GM21360 (cell line): ENCODE measurements around the gene MGA.
"Not testable (repeated sequence)": the region's sequence is repeated elsewhere in the genome, so short reads cannot be mapped to it uniquely, and the experiment has no call there.

Source experiments
- ATAC-seq: cut with Tn5 transposase; IDR thresholded peaks from one replicate; pipeline ENCODE4 v1.9.1; 2021; ENCODE audit warnings: mild to moderate bottlenecking, moderate library complexity; ENCODE audit not compliant: unreplicated experiment

Gene MGA

DNA sequence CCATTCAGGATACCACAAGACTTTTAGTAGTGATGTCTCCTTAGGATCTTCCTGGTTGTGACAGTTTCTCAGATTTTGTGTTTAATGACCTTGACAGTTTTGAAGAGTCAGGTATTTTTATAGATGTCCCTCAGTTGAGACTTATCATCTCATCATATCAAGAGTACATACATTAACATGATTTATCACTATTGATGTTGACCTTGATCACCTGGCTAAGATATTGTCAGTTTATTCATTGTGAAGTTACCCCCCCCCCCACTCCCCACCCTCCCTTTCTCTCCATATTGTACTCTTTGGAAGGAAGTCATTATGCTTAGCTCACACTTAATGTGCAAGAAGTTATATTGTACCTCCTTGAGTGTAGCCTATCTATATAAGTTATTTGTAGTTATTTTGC is 42.9 kb downstream of the MGA start:
- ATAC-seq, result no peak

DNA sequence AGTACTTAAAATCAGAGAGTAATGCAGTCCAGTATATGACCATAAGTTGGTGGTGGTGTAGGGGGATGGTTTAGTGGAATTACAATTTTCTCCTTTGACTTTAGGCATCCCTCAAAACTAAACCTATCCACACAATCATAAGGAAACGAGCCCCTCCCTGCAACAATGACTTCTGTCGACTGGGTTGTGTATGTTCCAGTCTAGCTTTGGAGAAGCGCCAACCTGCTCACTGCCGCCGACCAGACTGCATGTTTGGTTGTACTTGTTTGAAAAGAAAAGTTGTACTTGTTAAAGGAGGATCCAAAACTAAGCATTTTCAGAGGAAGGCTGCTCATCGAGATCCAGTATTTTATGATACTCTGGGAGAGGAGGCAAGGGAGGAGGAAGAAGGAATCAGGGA is 52.8 kb downstream of the MGA start:
- no peak for ATAC-seq

DNA sequence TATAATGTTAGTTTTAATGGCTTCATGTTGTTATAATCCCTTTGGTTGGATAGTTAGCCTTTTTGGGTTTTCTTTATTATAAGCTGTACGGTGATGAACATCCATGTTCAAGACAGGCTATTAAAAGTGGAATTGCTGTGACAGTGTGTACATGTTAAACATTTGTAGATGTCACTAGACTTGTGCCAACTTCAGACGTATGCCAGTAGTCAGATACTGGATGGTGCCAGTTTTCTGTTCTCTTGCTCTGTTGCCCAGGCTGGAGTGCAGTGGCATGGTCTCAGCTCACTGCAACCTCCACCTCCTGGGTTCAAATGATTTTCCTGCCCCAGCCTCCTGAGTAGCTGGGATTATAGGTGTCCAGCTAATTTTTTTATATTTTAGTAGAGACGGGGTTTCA is 54.1 kb downstream of the MGA start:
- no peak for ATAC-seq

DNA sequence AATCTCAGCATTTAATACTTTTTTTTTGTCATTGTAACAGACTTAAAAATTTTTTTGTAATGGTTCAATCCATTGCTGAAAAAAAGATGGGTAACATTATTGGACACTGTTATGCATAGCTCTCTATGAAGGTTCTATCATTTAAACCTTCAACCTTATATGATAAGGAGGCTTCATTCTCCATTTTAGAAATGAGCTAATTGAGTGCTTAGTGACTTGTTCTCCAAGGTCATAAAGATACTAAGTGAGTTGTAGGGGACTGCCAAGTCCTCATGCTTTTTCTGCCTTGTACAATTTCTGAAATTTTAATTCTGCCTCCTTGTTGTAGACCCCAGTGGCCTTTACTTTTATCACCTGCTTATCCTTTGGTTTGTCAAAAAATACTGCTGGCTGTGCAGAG is 56.7 kb downstream of the MGA start:
- ATAC-seq, result no peak

DNA sequence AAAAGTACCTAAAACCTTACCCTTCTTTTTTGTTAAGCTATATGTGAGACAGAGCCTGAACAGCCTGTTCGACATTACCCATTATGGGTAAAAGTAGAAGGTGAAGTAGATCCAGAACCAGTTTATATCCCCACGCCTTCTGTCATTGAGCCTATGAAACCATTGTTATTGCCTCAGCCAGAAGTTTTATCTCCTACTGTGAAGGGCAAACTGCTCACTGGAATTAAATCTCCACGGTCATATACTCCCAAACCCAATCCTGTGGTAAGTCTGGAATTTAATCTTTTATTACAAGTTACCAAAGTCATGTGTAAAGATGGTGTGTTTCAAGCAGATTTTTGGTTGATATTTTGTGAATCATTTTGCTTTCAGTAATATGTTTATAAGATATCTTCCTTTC is 66.9 kb downstream of the MGA start:
- no peak for ATAC-seq

DNA sequence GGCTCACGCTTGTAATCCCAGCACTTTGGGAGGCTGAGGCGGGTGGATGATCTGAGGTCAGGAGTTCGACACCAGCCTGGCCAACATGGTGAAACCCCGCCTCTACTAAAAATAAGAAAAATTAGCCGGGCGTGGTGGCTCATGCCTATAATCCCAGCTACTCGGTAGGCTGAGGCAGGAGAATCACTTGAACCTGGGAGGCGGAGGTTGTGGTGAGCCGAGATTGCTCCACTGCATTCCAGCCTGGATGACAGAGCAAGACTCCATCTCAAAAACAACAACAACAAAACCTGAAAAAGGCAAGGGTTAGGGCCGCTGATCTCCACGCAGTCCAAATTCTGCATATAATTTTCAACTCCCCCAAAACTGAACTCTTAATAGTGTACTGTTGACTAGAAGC is 67.9 kb downstream of the MGA start:
- not testable (repeated sequence) for ATAC-seq

DNA sequence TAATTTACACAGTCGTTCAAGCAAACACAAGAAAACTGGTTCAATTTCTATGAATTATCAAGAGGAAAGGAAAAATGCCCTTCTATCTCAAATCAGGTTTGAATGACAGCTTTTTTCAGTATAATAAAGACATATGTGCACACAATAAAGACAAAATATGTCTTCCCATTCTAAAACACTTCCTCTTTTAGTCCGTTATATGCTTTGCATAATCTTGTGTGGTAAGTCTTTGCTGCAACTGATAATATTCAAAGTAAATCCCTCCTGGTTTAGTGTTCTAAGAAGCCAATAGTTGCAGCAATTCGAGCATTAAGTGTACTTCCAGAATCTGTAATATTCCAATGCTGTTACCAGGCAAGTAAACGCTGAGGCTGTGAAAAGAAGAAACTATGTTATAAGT is 70.3 kb downstream of the MGA start:
- no peak for ATAC-seq

DNA sequence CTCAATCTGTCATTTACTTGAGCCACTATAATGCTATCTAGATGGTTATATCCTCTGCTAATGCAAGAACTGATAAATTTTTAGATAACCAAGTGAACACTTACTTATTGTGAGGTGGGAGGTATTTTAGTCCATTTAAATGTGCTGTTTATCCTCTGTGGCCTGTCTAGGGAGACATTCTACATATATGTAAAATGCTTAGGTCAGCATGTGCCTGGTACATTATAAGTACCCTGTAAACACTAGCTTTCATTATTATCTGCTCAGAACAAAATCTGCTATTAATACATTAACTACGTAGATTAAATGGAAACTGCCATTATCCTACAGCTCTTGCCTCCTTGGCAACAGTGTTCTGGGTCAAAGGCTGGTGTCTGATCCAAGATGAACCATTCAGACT is 72.3 kb downstream of the MGA start:
- no peak for ATAC-seq

DNA sequence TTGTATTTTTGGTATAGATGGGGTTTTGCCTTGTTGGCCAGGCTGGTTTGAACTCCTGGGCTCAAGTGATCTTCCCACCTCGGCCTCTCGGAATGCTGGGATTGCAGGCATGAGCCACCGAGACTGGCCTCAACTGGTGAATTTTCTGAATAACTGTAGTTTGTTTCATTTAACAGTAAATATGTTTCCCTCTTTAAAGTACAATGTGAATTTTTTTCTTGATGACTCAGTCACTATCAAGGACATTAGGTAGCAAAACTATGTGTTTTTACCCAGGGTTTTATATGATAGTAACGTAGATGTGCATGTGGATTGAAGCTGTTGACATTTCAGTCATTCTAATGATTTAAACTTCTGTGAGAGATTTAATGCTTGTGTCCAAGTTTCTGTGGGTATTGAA is 73.9 kb downstream of the MGA start:
- ATAC-seq, result no peak

DNA sequence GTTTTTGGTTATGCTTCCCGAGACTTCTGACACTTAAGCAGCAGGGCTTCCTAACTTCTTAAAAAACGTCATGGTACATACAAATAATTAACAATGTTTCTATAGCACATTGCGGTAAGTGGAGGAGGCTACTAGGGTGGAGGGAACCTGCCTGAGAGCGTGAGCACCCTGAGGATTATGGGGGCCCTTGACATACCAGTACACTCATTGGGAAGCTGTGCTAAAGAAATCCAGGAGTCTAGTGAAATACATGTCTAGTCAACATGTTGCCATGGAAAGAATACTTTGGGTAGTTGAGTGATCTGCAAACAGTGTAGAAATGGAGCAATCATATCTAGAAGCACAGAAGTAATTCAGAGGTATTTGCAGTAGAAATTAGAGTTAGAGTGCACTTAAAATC is 74.8 kb downstream of the MGA start:
- ATAC-seq, result no peak

DNA sequence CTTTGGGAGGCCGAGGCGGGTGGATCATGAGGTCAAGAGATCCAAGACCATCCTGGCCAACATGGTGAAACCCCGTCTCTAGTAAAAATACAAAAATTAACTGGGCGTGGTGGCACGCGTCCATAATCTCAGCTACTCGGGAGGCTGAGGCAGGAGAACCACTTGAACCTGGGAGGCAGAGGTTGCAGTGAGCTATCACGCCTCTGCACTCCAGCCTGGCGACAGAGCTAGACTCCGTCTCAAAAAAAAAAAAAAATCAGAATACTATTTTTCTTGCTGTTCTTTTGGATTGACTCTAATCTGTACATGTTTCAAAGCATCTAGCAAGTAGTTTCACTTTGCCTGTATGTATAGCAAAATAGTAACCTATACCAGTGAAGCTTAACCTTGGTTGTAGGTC is 75.3 kb downstream of the MGA start:
- ATAC-seq, result not testable (repeated sequence)

DNA sequence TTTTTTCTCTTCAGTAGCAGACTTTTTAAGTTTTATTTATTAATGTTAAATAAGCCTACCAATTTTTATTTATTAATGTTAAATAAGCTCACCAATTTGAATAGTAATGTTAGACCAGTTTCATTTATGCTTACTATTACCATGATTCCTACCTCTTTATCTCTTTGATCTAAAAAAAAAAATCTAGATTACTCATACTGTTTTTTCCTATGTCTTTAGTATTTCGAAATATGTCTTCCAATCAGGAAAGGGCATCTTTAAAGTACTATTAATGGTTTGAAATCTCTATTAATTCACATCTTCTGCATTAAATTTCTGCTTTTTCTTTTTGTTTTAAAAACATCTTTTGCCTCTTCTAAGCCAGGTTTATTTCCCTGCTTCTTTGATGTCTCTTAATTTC is 86.6 kb downstream of the MGA start:
- ATAC-seq, result no peak

DNA sequence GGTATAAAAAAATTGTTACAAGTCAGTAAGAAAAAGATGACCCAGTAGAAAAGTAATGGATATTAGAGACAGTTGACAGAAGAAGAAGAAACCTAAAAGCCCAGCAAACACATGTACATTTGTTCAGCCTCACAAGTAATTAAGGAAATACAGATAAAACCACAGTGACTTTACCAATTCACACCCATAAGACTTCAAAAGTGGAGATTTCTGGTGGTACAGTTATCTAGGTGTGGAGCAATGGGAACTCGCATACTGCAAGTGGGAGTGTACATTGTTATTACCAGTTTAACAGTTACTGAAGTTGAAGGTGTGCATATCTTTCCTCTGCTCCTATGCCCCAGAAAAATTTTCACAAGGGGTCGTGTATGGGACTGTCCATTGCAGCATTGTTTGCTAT is 96.0 kb downstream of the MGA start:
- ATAC-seq, result no peak

DNA sequence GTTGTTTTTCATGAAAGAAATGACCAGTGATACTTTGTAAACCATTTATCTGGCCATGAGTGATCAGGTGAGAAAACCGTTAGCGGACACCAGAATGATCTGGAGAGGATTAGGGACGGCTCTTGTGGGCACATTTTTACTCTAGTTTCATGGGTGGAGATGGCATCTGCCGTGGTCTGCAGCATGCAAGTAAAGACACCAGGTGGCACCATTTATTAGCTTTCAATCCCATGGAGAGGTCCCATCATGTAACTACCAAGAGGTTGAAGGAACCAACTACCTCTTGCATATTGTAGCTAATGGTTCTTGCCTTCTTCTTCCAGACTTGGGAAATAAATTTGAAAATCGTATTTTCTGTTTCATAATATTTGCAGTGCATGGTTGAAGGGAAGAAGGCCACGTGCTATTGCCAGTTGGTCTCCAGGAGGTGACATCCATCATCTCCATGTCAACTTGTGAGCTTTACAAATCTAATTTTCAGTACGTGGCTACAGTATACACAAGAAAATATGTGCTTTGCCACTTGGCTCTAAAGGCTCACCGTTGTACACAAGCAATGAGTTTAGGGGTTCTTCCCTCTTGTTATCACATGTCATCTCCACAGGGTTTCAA is 112.6 kb downstream of the MGA start:
- ATAC-seq, result no peak

DNA sequence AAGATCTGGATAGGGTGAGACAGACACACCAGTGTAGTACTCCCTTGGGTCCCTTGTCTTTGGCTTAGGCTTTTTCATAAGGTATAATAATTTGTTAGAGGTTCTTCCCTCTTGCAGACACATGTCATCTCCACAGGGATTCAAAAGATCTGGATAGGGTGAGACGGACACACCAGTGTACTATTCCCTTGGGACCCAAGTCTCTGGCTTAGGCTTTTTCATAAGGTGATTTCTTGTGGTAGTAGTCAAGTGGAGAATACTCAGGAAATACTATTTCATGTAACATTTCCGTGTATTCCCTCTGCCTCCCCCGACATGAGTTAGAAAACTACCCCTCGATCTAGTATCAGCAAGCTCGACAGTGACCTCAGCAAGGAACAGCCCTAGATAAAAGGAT is 113.1 kb downstream of the MGA start:
- ATAC-seq, result no peak

DNA sequence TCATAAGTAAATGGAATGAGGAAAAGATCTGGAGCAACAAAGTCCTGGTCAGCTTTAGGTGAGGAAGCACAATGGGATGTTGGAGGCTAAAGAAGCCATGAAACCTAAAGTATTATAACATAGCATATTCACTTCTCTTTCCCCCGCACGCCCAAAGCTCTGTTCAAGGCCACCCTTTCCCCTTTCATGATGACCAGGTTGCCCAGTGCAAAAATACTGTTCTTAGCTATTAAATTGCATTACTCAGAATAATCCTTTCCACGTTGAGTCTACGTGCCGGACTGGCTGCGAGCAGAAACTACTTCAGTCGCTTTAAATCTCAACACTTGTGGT is 113.5 kb downstream of the MGA start:
- no peak for ATAC-seq

DNA sequence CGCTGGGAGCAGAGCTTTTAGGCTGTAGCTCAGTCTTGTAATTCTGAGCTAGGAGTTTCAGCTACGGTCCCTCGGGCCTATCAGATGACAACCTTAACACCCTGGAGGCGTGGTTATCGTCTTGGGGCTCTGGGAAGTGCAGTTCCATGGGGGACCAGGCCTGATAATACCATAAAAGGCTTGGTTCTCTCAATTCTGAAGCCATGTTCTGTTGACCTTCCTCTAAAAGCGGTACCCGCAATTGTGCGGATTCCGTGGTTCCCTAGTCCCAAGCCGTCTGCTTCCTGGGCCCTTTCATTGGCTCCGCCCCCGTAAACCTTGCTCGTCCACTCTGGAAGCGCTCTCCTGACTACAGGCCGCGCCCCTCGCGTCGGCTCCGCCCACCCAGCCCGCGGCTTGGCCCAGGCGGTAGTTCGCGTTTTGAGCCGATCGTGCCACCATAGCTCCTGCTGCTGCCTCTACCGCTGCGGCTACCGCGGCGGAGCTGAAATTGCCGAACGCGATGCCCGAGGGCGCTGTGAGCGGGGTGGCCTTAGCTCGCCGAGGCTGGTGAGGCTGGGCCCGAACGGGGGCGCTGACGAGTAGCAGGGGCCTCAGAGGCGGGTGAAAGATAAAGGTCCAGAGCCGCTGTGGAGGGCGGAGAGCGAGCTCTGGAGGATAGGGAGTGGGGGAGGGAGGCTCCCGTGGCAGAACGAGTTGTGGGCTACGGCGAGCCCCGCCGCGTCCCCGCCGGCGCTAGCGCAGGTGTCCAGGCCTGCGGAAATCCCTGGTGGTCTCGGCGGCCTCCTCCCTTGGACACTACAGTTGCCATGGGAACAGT is 114.1 kb downstream of the MGA start, which contains the start of gene MAPKBP1:
TSS of gene MAPKBP1 (plus strand) at position 423 of the 820 bp plus-strand sequence. CDS start 792 bp downstream, outside the sequence.
- ATAC-seq, result peak; percentile 83

DNA sequence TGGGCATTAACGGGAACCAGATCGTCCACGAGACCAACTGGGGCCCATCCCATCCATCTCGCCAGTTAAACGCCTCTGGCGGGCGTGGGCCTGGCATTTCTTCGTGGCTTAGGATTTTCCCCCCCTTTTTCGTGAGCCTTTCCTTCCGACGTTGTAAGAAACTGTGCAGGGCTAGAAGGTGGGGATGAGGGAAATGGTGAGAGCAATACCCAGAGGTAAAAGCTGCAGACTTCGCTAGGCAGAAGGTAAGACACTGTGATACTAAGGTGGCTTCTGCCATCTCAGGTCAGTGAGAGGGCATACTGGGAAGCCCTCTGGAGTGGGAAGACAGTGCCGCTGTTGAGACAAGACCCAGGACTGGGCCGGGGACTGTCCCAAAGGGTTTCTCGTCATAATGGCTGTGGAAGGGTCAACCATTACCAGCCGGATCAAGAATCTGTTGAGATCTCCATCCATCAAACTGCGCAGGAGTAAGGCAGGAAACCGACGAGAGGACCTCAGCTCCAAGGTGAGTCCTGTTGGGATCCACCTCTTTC is 114.7 kb downstream of the MGA start:
- ATAC-seq, result peak; percentile 1

DNA sequence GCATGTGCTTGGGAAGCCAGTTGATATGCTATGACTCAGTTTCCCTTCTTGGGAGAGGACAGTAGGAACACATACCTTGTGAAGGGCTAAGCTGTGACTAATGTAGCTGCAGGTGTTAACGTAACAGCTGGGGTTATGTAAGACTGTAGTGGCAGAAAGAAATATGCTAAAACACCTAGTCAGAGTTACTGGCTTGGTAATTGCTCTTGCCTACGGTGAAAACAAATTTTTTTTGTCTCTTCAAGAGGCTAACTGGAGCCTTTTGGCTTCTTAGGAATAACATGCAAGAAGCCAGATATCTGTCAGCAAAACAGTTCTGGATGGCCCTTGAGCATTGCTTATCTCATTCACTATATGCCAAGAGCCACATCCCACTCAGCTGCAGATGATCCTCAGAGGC is 115.4 kb downstream of the MGA start:
- ATAC-seq, result no peak

DNA sequence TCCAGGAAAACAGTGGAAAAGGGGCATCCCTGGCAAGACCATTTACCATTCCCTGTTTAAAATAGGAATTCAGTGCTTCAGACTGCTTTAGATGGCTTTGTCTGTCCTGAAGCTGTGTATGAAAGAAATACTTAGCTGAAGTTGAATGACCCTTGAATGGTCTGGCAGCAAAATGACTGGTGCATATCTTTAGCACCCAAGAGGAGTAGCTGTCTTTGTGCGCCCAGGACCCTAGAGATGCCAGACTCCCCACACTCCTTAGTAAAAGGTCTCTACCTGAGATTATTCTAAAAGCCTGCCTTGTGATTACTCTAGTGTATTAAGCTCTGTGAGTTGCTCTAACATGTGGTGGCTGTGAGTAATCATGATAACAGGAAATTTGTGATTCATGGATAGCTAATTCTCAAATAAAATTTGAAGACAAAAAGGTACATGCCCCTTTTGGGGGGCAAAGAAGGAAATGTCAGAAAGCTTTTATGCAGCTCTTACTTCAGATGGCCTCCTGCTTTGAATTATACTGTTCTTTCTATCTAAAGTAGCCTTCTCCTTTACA is 117.3 kb downstream of the MGA start:
- ATAC-seq, result no peak

DNA sequence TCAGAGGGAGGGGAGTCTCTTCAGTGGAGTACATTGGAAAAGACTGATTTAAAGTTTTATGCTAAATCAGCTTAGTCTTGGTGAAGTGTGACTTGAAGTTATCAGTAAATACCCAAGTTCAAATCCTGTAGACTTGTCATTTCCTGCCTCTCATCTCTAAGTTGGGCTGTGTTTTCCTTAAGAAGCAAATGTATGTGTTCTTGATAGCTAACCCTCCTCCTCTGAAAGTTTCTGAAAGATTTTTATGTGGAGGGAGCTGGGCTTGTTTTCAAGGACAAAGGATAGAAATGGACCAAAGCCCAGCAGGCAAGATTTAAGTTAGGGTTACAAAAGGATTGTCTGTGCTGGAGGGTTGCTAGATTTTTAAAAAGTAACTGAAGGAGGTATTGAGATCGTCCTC is 118.3 kb downstream of the MGA start:
- no peak for ATAC-seq

DNA sequence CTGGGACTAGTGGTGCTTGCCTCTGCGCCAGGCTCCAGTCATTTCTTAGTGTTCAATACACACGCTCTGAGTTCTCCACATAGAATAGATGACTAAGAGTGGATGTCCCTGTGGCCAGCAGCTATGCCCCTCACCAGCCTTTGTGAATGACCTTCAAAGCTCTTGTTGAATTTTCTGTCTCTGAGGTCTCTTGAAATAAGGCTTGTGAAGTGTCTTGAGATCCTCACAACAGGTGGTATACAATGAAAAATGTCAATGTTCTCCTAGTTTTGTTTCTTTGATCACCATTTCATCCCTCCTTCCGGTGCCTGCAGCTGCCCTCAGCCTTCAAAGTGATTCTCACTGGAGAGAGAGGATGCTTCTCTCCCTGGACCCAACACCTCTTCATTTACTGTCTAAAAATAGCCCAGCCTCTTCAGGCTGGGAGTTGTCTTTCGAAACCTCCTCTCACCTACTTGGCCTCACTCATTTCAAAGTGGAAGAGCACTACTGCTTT is 119.5 kb downstream of the MGA start:
- ATAC-seq, result no peak
